ENCODE measurements around the gene ASH1L. TPM values are rescaled to one million over a fixed set of nuclear protein-coding genes. Genes with fewer than 3 reads are reported as not detected.
"Not testable (repeated sequence)": the region's sequence is repeated elsewhere in the genome, so short reads cannot be mapped to it uniquely, and the experiment has no call there.

ASH1L gene
- total RNA-seq, 1 donor from 2014 or later, result 28.5 TPM

DNA sequence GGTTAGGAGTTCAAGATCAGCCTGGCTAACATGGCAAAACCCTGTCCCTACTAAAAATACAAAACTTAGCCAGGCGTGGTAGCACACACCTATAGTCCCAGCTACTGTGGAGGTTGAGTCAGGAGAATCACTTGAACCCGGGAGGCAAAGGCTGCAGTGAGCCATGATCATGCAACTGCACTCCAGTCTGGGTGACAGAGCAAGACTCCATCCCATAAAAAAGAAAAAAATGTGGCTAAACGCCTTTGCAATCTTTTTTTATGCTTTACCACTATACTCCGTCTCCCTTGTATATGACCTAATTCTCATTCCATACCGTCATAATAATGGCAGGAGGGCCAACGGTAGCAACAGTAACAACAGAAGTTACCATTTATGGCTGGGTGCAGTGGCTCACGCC lies 109.5 kb downstream of the ASH1L start:
- TF ChIP-seq, protein P1, sequence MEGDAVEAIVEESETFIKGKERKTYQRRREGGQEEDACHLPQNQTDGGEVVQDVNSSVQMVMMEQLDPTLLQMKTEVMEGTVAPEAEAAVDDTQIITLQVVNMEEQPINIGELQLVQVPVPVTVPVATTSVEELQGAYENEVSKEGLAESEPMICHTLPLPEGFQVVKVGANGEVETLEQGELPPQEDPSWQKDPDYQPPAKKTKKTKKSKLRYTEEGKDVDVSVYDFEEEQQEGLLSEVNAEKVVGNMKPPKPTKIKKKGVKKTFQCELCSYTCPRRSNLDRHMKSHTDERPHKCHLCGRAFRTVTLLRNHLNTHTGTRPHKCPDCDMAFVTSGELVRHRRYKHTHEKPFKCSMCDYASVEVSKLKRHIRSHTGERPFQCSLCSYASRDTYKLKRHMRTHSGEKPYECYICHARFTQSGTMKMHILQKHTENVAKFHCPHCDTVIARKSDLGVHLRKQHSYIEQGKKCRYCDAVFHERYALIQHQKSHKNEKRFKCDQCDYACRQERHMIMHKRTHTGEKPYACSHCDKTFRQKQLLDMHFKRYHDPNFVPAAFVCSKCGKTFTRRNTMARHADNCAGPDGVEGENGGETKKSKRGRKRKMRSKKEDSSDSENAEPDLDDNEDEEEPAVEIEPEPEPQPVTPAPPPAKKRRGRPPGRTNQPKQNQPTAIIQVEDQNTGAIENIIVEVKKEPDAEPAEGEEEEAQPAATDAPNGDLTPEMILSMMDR (IDR thresholded peaks at IDR 0.05; ENCODE audit: unreplicated experiment), result no peak
- H3K4me1 Mint-ChIP-seq (ENCODE audit: unreplicated experiment), result peaks cover 2% of the 10 kb centered on the region
- no peak overlapping the region for H3K4me3 Mint-ChIP-seq (ENCODE audit: unreplicated experiment)
- H3K9me3 Mint-ChIP-seq (ENCODE audit: unreplicated experiment), result no peaks in the 10 kb centered on the region
- peaks cover 3% of the 10 kb centered on the region for H3K36me3 Mint-ChIP-seq (ENCODE audit: low read depth, unreplicated experiment)
- no peak overlapping the region for H3K27ac Mint-ChIP-seq (ENCODE audit: unreplicated experiment)
- DNase-seq (ENCODE audit: low spot score), result no peak
- no peaks in the 10 kb centered on the region for H3K27me3 Mint-ChIP-seq (ENCODE audit: unreplicated experiment)

DNA sequence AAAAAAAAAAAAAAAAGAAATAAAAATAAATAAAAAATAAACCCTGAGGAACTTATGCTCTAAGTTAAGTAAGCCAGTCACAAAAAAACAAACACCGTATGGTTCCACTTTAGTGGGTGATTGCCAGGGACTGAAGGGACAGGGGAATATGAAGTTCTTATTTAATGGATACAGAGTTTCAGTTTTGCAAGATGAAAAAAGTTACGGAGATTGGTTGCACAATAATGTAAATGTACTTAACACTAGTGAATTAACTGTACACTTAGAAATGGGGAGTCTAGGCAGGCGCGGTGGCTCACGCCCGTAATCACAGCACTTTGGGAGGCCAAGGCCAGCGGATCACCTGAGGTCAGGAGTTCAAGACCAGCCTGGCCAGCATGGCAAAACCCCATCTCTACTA lies 111.4 kb downstream of the ASH1L start:
- Mint-ChIP-seq H3K27me3 (ENCODE audit: unreplicated experiment) (no peaks in the 10 kb centered on the region), H3K4me3 (ENCODE audit: unreplicated experiment) (no peak overlapping the region), H3K36me3 (ENCODE audit: low read depth, unreplicated experiment) (peaks cover 8% of the 10 kb centered on the region), H3K9me3 (ENCODE audit: unreplicated experiment) (no peaks in the 10 kb centered on the region), H3K4me1 (ENCODE audit: unreplicated experiment) (no peaks in the 10 kb centered on the region), H3K27ac (ENCODE audit: unreplicated experiment) (no peak overlapping the region)
- TF ChIP-seq, protein P1 (IDR thresholded peaks at IDR 0.05; ENCODE audit: unreplicated experiment), result no peak
- no peak for DNase-seq (ENCODE audit: low spot score)

GRCh38 chr1:155442431-155442830 lies 120.2 kb downstream of the ASH1L start:
- H3K9me3 Mint-ChIP-seq (ENCODE audit: unreplicated experiment); H3K27me3 Mint-ChIP-seq (ENCODE audit: unreplicated experiment); H3K4me1 Mint-ChIP-seq (ENCODE audit: unreplicated experiment); DNase-seq (ENCODE audit: low spot score); H3K27ac Mint-ChIP-seq (ENCODE audit: unreplicated experiment); H3K36me3 Mint-ChIP-seq (ENCODE audit: low read depth, unreplicated experiment); H3K4me3 Mint-ChIP-seq (ENCODE audit: unreplicated experiment): not testable (repeated sequence)

DNA sequence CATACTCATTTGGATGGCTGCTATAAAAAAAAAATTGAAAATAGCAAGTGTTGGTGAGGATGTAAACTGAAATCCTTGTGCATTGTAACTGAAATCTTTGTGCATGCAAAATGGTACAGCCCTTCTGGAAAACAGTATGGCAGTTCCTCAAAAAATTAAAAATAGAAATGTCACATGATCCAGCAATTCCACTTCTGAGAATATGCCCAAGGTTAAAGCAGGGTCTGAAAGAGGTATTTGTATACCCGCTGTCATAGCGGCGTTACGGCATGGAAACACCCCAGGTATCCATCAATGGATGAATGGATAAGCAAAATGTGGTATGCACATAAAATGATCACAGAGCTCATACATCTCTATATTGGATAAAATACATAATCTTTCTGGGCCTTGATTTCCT lies 125.2 kb downstream of the ASH1L start:
- H3K9me3 Mint-ChIP-seq (ENCODE audit: unreplicated experiment), result no peaks in the 10 kb centered on the region
- TF ChIP-seq, protein P1 (IDR thresholded peaks at IDR 0.05; ENCODE audit: unreplicated experiment), result no peak
- H3K27me3 Mint-ChIP-seq (ENCODE audit: unreplicated experiment), result no peaks in the 10 kb centered on the region
- H3K4me1 Mint-ChIP-seq (ENCODE audit: unreplicated experiment), result no peaks in the 10 kb centered on the region
- no peak for DNase-seq (ENCODE audit: low spot score)
- H3K36me3 Mint-ChIP-seq (ENCODE audit: low read depth, unreplicated experiment), result peaks cover 12% of the 10 kb centered on the region
- H3K27ac Mint-ChIP-seq (ENCODE audit: unreplicated experiment), result no peak overlapping the region
- no peak overlapping the region for H3K4me3 Mint-ChIP-seq (ENCODE audit: unreplicated experiment)

- not testable (repeated sequence) for H3K4me3 Mint-ChIP-seq (ENCODE audit: unreplicated experiment); H3K27ac Mint-ChIP-seq (ENCODE audit: unreplicated experiment); H3K9me3 Mint-ChIP-seq (ENCODE audit: unreplicated experiment); H3K27me3 Mint-ChIP-seq (ENCODE audit: unreplicated experiment); DNase-seq (ENCODE audit: low spot score); H3K4me1 Mint-ChIP-seq (ENCODE audit: unreplicated experiment)
- peaks cover 28% of the 10 kb centered on the region for H3K36me3 Mint-ChIP-seq (ENCODE audit: low read depth, unreplicated experiment)
Measured at GRCh38 chr1:155433831-155434389, 128.7 kb downstream of the ASH1L start.

DNA sequence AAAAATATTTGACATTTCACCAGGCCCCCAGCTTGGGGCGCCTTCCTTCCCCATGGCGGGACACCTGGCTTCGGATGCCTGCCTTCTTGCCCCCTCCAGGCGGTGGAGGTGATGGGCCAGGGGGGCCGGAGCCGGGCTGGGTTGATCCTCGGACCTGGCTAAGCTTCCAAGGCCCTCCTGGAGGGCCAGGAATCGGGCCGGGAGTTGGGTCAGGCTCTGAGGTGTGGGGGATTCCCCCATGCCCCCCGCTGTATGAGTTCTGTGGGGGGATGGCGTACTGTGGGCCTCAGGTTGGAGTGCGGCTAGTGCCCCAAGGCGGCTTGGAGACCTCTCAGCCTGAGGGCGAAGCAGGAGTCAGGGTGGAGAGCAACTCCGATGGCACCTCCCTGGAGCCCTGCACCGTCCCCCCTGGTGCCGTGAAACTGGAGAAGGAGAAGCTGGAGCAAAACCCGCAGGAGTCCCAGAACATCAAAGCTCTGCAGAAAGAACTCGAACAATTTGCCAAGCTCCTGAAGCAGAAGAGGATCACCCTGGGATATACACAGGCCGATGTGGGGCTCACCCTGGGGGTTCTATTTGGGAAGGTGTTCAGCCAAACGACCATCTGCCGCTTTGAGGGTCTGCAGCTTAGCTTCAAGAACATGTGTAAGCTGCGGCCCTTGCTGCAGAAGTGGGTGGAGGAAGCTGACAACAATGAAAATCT lies 129.3 kb downstream of the ASH1L start:
- not testable (repeated sequence) for DNase-seq (ENCODE audit: low spot score); H3K9me3 Mint-ChIP-seq (ENCODE audit: unreplicated experiment); H3K4me3 Mint-ChIP-seq (ENCODE audit: unreplicated experiment); H3K27me3 Mint-ChIP-seq (ENCODE audit: unreplicated experiment); H3K4me1 Mint-ChIP-seq (ENCODE audit: unreplicated experiment); H3K27ac Mint-ChIP-seq (ENCODE audit: unreplicated experiment)
- peaks cover 23% of the 10 kb centered on the region for H3K36me3 Mint-ChIP-seq (ENCODE audit: low read depth, unreplicated experiment)

Data from endothelial cell (in vitro differentiated cells).